ENCODE measurements around the gene NBR1. TPM values are rescaled to one million over a fixed set of nuclear protein-coding genes. Genes with fewer than 3 reads are reported as not detected.

NBR1 gene
- total RNA-seq, 1 experiment from 2014 or later = 60.8 TPM

- BruUV-seq (replicated peaks) = no TSS peak
- no peak overlapping the region for H3K9ac ChIP-seq (ENCODE audit: low read length)
- no peak overlapping the region for H3K27ac ChIP-seq (ENCODE audit: low read depth, low read length)
- H2AFZ ChIP-seq (ENCODE audit: low read depth, low read length, poor library complexity, severe bottlenecking) = no peak overlapping the region
- no peaks in the 10 kb centered on the region for H3K27me3 ChIP-seq (ENCODE audit: insufficient read depth, low read length)
- no peaks in the 10 kb centered on the region for H3K9me2 ChIP-seq (ENCODE audit: insufficient read depth)
- no peaks in the 10 kb centered on the region for H4K20me1 ChIP-seq (ENCODE audit: insufficient read depth)
- DNase-seq (ENCODE audit: low read depth, low spot score) = no peak
- intact Hi-C loops (cut with micrococcal nuclease) = no loop called here
- peaks cover 34% of the 10 kb centered on the region for H3K79me2 ChIP-seq (ENCODE audit: insufficient read depth, low read length)
- H3K4me3 ChIP-seq (replicated peaks in 1 of 2; ENCODE audit: low read depth in 1 of 2, low read length in 2 of 2) = no peak overlapping the region
- TF ChIP-seq YY1 (IDR thresholded peaks at IDR 0.05; ENCODE audit: extremely low read depth, insufficient replicate concordance, low read depth, low read length) = no peak
- no peak for TF ChIP-seq FOSL1 (IDR thresholded peaks at IDR 0.05; ENCODE audit: low read depth)
- no peak for TF ChIP-seq SP1 (IDR thresholded peaks at IDR 0.05; ENCODE audit: low read depth)
- no peak for TF ChIP-seq CBX3 (IDR thresholded peaks at IDR 0.05; ENCODE audit: low read depth)
- no peak for TF ChIP-seq EZH2phosphoT487 (IDR thresholded peaks at IDR 0.05; ENCODE audit: borderline replicate concordance)
- no peak for TF ChIP-seq RAD21 (IDR thresholded peaks at IDR 0.05; ENCODE audit: low read depth)
- TF ChIP-seq REST (IDR thresholded peaks at IDR 0.05; ENCODE audit: low read depth) = no peak
- no peak for TF ChIP-seq TCF7L2 (IDR thresholded peaks at IDR 0.05; ENCODE audit: borderline replicate concordance, extremely low read depth, insufficient read depth, insufficient read length)
- peaks cover 5 to 13% of the 10 kb centered on the region in 2 experiments; a peak in 2 of 4 replicates for H3K4me1 ChIP-seq (ENCODE audit: control insufficient read depth in 1 of 2, insufficient read depth in 2 of 2, low read length in 2 of 2)
- no peaks in the 10 kb centered on the region for H3K9me3 ChIP-seq (ENCODE audit: control insufficient read depth in 1 of 2, insufficient read depth in 1 of 2, low read depth in 1 of 2, low read length in 2 of 2)
- no peak overlapping the region for H3K4me2 ChIP-seq (ENCODE audit: low read length)
- CTCF ChIA-PET = no interaction called here
- H3K36me3 ChIP-seq (ENCODE audit: control insufficient read depth in 1 of 2, insufficient read depth in 2 of 2, low read length in 2 of 2) = peaks cover 6 to 18% of the 10 kb centered on the region in 2 experiments; a peak in 2 of 4 replicates
- POLR2A ChIA-PET = no interaction called here
- no peak for ATAC-seq
- RAD21 ChIA-PET (ENCODE audit: low non-redundant PET in 1 of 2, low total read pairs in 2 of 2, uncharacterized antibody in 2 of 2, unreplicated experiment in 2 of 2) = no interaction called here
Measured at GRCh38 chr17:43129671-43130010, 41.4 kb upstream of the NBR1 start.
